Transverse colon (tissue), 3 donors: ENCODE measurements around the gene SASH1.

Source experiments
- CTCF ChIP-seq, 5 experiments: fragments of 200-600 bp in 3 of 5; fragments of 450-650 bp in 2 of 5; sonication (generic) in 3 of 5; IDR thresholded peaks; 1 replicate in 2 of 5; 2 replicates in 3 of 5; pipeline ENCODE4 v1.5.1; 2016 to 2017; ENCODE audit warnings: antibody characterized with exemption in 5 of 5, inconsistent platforms in 3 of 5, mild to moderate bottlenecking in 2 of 5, moderate library complexity in 1 of 5
- EP300 ChIP-seq: sonication (generic); formaldehyde crosslinking; IDR thresholded peaks from one replicate; pipeline ENCODE4 v1.6.1; 2017; ENCODE audit warnings: antibody characterized with exemption, low read depth

DNA sequence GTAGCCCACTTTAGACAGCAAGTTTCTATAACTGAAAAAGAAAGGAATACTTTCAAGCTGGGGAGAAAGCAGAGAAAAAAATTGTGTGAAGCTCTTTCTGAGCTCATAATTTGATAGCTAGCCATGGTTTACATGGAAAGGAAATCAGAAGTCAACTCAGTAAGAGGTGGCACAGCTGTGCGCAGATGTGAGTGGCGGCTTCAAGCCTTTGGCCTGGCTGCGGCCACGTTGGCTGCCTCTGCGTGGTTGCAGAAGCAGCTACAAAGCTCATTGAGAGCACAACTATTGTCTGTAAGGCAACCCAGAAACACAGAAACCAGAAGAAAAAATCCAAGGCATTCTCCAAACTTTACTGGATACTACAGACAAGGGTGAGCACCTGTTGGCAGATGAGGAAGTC is 136.9 kb downstream of the SASH1 start:
- TF ChIP-seq CTCF (IDR thresholded peaks at IDR 0.05): no peak
- TF ChIP-seq EP300: no peak
